ENCODE measurements around the gene CER1. TPM values are rescaled to one million over a fixed set of nuclear protein-coding genes. Genes with fewer than 3 reads are reported as not detected.
"Not testable (repeated sequence)": the region's sequence is repeated elsewhere in the genome, so short reads cannot be mapped to it uniquely, and the experiment has no call there.

CER1 gene
- total RNA-seq, 1 donor from 2014 or later: 0.99 TPM

DNA sequence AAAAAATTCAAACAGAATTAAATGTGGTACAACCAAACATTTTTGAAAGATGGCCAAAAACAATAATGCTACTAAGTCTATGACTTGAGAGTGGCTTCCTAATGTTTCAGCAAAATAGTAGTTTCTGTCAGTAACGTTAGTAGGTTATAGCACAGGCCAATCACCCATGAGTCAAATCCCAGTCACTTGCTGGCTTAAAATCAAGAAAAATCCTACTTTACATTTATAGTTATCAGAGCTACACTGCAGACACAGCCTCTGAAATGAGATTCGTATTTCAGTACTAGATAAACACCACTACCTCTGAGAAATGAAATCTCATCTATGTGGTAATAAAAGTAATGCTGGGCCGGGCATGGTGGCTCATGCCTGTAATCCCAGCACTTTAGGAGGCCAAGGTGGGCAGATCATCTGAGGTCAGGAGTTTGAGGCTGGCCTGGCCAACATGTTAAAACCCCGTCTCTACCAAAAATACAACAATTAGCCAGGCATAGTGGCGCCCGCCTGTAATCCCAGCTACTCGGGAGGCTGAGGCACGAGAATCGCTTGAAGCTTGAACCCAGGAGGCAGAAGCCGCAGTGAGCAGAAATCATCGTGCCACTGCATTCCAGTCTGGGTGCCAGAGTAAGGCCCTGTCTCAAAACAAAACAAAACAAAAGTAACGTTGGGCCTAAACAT lies 35.4 kb downstream of the CER1 start:
- H3K27ac Mint-ChIP-seq: no peak overlapping the region
- no peaks in the 10 kb centered on the region for H3K27me3 Mint-ChIP-seq
- peaks cover 24% of the 10 kb centered on the region for H3K36me3 Mint-ChIP-seq

DNA sequence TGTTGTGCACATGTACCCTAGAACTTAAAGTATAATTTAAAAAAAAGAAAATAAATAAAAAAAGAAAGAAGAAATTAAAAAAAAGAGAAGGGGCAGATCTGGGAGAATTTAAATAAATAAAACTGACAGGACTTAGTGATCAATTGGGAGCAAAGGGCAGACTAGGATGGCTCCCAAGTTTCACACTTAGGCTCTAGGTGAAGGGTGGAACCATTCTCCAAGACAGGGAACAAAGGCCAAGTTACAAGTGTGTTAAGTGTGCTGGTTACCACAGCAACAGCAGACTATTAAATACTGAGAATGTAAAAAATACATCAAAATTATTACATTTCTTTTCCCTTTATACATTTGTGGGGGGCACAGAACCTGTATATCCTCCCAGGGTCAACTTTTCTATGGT lies 36.4 kb downstream of the CER1 start:
- no peak for DNase-seq (ENCODE audit: extremely low spot score, unreplicated experiment)
- Mint-ChIP-seq H3K4me3 (no peak overlapping the region), H3K4me1 (ENCODE audit: unreplicated experiment) (peaks cover 4% of the 10 kb centered on the region), H3K36me3 (peaks cover 24% of the 10 kb centered on the region), H3K27ac (no peak overlapping the region), H3K9me3 (no peaks in the 10 kb centered on the region), H3K27me3 (no peaks in the 10 kb centered on the region)
- TF ChIP-seq, protein P1, sequence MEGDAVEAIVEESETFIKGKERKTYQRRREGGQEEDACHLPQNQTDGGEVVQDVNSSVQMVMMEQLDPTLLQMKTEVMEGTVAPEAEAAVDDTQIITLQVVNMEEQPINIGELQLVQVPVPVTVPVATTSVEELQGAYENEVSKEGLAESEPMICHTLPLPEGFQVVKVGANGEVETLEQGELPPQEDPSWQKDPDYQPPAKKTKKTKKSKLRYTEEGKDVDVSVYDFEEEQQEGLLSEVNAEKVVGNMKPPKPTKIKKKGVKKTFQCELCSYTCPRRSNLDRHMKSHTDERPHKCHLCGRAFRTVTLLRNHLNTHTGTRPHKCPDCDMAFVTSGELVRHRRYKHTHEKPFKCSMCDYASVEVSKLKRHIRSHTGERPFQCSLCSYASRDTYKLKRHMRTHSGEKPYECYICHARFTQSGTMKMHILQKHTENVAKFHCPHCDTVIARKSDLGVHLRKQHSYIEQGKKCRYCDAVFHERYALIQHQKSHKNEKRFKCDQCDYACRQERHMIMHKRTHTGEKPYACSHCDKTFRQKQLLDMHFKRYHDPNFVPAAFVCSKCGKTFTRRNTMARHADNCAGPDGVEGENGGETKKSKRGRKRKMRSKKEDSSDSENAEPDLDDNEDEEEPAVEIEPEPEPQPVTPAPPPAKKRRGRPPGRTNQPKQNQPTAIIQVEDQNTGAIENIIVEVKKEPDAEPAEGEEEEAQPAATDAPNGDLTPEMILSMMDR (conservative IDR thresholded peaks at IDR 0.05): no peak

More for the DNA sequence above, 35.4 kb downstream of the CER1 start:
- Mint-ChIP-seq H3K4me1 (ENCODE audit: unreplicated experiment) (peaks cover 12% of the 10 kb centered on the region), H3K9me3 (no peaks in the 10 kb centered on the region), H3K4me3 (no peak overlapping the region)
- no peak for DNase-seq (ENCODE audit: extremely low spot score, unreplicated experiment)
- TF ChIP-seq, protein P1 (conservative IDR thresholded peaks at IDR 0.05): no peak

DNA sequence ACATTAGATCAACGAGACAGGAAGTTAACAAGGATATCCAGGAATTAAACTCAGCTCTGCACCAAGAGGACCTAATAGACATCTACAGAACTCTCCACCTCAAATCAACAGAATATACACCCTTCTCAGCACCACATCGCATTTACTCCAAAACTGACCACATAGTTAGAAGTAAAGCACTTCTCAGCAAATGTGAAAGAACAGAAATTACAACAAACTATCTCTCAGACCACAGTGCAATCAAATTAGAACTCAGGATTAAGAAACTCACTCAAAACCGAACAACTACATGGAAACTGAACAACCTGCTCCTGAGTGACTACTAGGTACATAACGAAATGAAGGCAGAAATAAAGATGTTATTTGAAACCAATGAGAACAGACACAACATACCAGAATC lies 39.9 kb downstream of the CER1 start:
- Mint-ChIP-seq H3K4me1 (ENCODE audit: unreplicated experiment) (peaks cover 13% of the 10 kb centered on the region), H3K36me3 (peaks cover 26% of the 10 kb centered on the region)
- not testable (repeated sequence) for H3K4me3 Mint-ChIP-seq; H3K9me3 Mint-ChIP-seq; H3K27ac Mint-ChIP-seq; DNase-seq (ENCODE audit: extremely low spot score, unreplicated experiment); H3K27me3 Mint-ChIP-seq

DNA sequence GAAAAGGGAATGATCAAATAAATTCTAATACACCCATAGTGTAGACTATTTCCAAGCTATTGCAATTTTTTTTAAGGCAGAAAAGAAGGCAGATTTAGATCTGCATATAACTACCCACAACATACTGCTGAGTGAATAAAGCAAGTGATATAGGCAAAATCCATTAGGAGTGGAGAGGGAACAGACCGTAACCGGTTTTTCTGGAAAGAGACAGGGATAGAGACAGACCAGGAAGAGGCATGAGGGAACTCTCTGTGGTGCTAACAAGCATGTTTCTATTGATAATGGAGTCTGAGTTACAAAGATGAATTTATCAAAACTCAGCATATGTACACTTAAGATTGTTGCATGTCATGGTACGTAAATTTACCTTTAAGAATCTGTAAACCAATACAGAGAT lies 43.8 kb downstream of the CER1 start:
- Mint-ChIP-seq H3K36me3 (peaks cover 21% of the 10 kb centered on the region), H3K27ac (no peak overlapping the region), H3K4me3 (no peak overlapping the region), H3K4me1 (ENCODE audit: unreplicated experiment) (peaks cover 17% of the 10 kb centered on the region), H3K9me3 (no peaks in the 10 kb centered on the region), H3K27me3 (no peaks in the 10 kb centered on the region)
- TF ChIP-seq, protein P1 (conservative IDR thresholded peaks at IDR 0.05): no peak
- DNase-seq (ENCODE audit: extremely low spot score, unreplicated experiment): no peak

DNA sequence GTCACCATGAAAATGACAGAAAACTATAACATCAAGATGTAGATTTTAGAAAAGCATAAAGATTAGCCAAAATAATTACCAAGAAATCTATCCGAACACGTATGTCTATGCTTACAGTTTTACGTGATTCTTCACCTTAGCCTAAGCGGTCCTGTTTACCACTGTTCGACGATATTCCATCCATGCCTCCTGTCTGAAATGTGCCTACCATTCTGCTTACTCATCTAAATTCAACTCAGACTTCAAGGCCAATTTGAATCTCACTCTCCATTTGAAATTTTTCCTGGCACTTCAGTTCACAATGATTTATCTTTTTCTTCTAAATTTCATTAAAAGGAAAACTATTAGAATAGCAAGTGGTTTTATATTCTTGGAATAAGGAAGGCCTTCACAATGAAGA lies 44.7 kb downstream of the CER1 start:
- Mint-ChIP-seq H3K27ac (no peak overlapping the region), H3K4me3 (no peak overlapping the region), H3K27me3 (no peaks in the 10 kb centered on the region), H3K4me1 (ENCODE audit: unreplicated experiment) (peaks cover 17% of the 10 kb centered on the region), H3K36me3 (peaks cover 20% of the 10 kb centered on the region), H3K9me3 (no peaks in the 10 kb centered on the region)
- TF ChIP-seq, protein P1 (conservative IDR thresholded peaks at IDR 0.05): no peak
- no peak for DNase-seq (ENCODE audit: extremely low spot score, unreplicated experiment)

DNA sequence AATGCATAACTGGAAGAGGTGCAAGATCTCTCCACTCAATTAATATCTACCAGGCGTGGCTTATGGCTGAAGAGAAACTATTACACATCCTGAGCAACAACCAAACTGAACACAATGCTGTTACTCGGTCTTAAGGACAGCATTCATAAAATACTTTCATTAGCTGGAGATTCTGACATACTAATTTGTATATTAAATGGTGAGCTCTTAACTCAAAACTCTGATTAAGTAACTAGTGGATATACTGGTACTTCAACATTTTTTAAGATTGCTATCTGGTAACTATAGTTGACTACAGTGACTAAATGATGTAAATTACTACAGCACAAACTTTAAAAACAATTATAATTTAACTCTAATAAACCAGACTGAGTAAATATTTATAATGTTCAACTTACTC lies 45.1 kb downstream of the CER1 start:
- H3K4me3 Mint-ChIP-seq: no peak overlapping the region
- no peaks in the 10 kb centered on the region for H3K27me3 Mint-ChIP-seq
- no peak for DNase-seq (ENCODE audit: extremely low spot score, unreplicated experiment)
- H3K27ac Mint-ChIP-seq: no peak overlapping the region
- H3K4me1 Mint-ChIP-seq (ENCODE audit: unreplicated experiment): peaks cover 17% of the 10 kb centered on the region
- H3K36me3 Mint-ChIP-seq: peaks cover 17% of the 10 kb centered on the region
- H3K9me3 Mint-ChIP-seq: no peaks in the 10 kb centered on the region
- TF ChIP-seq, protein P1 (conservative IDR thresholded peaks at IDR 0.05): no peak

Data from type B pancreatic cell (in vitro differentiated cells).